ENCODE data around the gene BAG3.

DNA sequence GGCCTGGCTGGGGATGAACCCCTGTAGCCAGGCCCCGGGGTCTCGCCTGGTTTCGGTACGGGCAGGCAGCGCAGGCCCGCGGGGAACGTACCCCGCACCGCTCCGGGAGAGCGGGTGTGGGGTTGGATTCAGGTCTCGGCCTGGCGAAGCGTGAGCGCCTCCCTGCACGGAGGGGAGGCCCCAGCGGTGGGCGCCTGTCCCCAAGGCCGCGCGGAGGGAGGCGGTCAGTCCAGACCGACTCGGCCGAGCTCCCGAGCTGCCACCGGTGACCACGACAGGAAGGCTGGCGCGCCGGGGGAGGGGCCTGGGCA, 74.3 kb downstream of the BAG3 start:
- TF ChIP-seq, protein P1, sequence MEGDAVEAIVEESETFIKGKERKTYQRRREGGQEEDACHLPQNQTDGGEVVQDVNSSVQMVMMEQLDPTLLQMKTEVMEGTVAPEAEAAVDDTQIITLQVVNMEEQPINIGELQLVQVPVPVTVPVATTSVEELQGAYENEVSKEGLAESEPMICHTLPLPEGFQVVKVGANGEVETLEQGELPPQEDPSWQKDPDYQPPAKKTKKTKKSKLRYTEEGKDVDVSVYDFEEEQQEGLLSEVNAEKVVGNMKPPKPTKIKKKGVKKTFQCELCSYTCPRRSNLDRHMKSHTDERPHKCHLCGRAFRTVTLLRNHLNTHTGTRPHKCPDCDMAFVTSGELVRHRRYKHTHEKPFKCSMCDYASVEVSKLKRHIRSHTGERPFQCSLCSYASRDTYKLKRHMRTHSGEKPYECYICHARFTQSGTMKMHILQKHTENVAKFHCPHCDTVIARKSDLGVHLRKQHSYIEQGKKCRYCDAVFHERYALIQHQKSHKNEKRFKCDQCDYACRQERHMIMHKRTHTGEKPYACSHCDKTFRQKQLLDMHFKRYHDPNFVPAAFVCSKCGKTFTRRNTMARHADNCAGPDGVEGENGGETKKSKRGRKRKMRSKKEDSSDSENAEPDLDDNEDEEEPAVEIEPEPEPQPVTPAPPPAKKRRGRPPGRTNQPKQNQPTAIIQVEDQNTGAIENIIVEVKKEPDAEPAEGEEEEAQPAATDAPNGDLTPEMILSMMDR (IDR thresholded peaks at IDR 0.05): no peak
- peak; percentile 92 to 96 for TF ChIP-seq POLR2AphosphoS5 (IDR thresholded peaks at IDR 0.05)

Measured in upper lobe of left lung (tissue), 4 donors.